A375 (cell line): ENCODE results near the gene DENR. TPM values are rescaled to one million over a fixed set of nuclear protein-coding genes. Genes with fewer than 3 reads are reported as not detected.

Source experiments
- small RNA-seq: library from RNA; depleted of rRNA; stranded (forward); fragments of <200 nt; gene quantifications from one replicate; pipeline ENCODE3, GENCODE V24; 2014
- total RNA-seq: library from RNA; depleted of rRNA; stranded (reverse); fragments of >200 nt; shearing (Covaris generic); gene quantifications from 2 replicates; pipeline ENCODE4 v1.2.3, GENCODE V29; 2014; rRNA removed

The DENR gene
- 48.0 and 51.6 TPM in 2 replicates for total RNA-seq

DNA sequence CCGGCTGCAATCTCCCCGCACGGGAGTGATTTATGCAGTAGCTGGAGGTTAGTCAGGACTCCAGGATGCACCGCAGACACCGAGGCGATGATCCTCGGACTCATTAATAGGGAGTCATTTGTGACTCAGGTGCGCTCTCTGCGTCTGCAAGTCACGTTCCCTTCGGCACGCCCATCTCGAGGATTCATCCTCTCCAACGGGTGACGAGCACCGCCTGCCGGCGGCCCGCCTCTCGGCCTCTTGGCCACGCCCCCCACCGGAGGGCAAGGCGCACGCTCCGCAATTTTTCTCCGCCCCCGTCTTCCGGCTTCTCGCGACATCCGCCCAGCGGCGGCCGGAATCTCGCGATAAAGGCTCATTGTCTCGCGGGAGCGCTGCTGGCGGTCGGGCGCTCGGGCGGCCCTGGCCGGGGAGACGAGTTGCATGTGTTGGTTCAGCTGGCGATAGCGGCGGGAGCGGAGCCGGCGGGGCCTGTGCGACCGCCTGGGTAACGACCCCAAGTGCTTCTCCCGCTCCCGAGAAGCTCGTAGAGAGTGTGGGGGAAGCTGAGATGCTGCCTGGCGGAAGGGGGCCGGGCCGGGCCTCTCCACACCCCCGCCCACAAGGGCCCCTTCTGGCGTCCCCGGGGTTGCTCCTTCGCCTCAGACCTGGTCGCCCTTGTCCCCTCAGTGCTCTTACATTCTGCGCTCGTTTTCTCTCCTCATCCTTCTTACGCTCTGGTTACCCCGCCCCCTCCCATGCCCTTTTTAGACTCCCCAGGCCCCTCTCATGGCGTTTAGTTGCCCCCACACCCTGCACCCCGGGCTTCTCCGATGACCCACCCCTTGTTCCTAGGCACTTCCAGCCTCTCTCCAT is at the start of gene DENR:
Gene DENR, plus strand, starts transcription at position 361 of the 855 bp plus-strand sequence. CDS start 878 bp downstream, outside the sequence.

DNA sequence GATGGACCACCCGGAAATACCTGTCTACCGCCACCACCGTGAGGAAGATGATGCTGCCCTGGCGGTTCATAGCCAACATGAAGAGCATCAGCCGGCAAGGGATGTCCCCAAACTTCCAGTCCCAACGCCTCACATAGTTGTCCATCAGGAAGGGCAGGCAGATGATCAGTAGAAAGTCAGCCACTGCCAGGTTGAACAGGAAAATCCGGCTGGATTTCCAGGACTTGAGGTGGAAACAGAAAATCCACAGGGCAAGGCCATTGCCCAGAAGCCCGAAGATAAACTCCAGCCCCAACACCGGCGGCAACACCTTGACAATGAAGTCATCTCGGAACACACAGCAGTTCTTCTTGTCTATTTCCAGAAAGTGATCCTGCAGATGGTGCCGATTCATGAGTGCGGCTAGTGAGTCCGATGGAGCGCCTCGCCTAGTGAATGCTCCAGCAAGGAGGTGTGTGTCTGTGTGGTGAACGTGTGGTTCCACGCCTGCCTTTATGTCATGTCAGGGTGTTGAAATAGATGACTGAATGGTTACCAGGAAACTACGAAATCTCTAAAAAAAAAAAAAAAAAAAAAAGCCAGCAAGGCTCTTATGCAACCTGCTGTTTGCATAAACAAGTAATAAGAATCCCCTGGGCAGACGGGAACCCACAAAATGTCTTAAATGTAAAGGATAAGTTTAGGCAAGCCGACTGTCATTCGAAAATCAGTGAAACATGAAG is 49.6 kb upstream of the DENR start, which contains the start of gene HCAR2:
Gene HCAR2, minus strand, starts transcription at position 468 of the 722 bp plus-strand sequence. Its CDS starts 74 bp downstream, at position 394.

DNA sequence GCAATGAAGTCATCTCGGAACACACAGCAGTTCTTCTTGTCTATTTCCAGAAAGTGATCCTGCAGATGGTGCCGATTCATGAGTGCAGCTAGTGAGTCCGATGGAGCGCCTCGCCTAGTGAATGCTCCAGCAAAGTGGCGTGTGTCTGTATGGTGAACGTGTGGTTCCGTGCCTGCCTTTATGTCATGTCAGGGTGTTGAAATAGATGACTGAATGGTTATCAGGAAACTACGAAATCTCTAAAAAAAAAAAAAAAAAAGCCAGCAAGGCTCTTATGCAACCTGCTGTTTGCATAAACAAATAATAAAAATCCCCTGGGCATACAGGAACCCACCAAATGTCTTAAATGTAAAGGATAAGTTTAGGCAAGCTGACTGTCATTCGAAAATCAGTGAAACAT is 36.0 kb upstream of the DENR start, which contains the start of gene HCAR3:
Gene HCAR3, minus strand, starts transcription at position 154 of the 400 bp plus-strand sequence. Its CDS starts 74 bp downstream, at position 80.

GRCh38 chr12:122730215-122731014 is 22.2 kb upstream of the DENR start, which contains the start of gene HCAR1:
HCAR1 (minus strand) TSS chr12:122730844; CDS start chr12:122730339, 505 bp downstream.

Small RNA genes lying within 50 kb of the gene (small RNA-seq; reads per million reads assigned to genes)
- gene AC026333.2 = not detected
- gene RF00019 = not detected

Other genes with a start within 250 kb of the DENR start
- gene RSRC2, start 225.9 kb upstream of the DENR start, total RNA-seq = 111 and 118 TPM in 2 replicates
- 53.8 and 57.8 TPM in 2 replicates for gene KNTC1, start 225.6 kb upstream of the DENR start, total RNA-seq
- gene HCAR2, start 49.5 kb upstream of the DENR start, total RNA-seq = not detected in 2 replicates
- gene HCAR3, start 36.0 kb upstream of the DENR start, total RNA-seq = not detected in 2 replicates
- gene HCAR1, start 22.0 kb upstream of the DENR start, total RNA-seq = 0.11 TPM in 1 of 2 replicates, not detected in the other
- gene CCDC62, start 21.7 kb downstream of the DENR start, total RNA-seq = 0.05 and 0.34 TPM in 2 replicates
- 33.1 and 45.6 TPM in 2 replicates for gene HIP1R, start 82.6 kb downstream of the DENR start, total RNA-seq
- 73.6 and 74.5 TPM in 2 replicates for gene VPS37B, start 143.3 kb downstream of the DENR start, total RNA-seq
- gene ABCB9, start 213.6 kb downstream of the DENR start, total RNA-seq = 39.8 and 40.5 TPM in 2 replicates
- gene OGFOD2, start 222.4 kb downstream of the DENR start, total RNA-seq = 37.7 and 38.1 TPM in 2 replicates
- gene ARL6IP4, start 227.9 kb downstream of the DENR start, total RNA-seq = 340 and 361 TPM in 2 replicates